K562 (cell line): ENCODE results near the gene KLHDC7B. TPM values are rescaled to one million over a fixed set of nuclear protein-coding genes. Genes with fewer than 3 reads are reported as not detected.

ENCODE experiments used
- ATAC-seq: fragments of 200-7000 bp; cut with Tn5 transposase; 3 replicates; pipeline ENCODE4 v1.9.1; 2020; ENCODE audit warnings: moderate library complexity
- BruUV-seq: library from RNA; stranded (reverse); fragments of 400-500 nt; replicated peaks from 2 replicates; lab custom pipeline; 2021; lab: Mats Ljungman, UMichigan
- CTCF ChIA-PET: fragments of 300-600 bp; formaldehyde crosslinking; extraction: SDS; loops from one replicate; lab custom pipeline; 2021; ENCODE audit warnings: low intra/inter-chr PET ratio; lab: Yijun Ruan, JAX
- POLR2A ChIA-PET: fragments of 300-600, 350-650 bp; sonication (Branson Sonifier 250); formaldehyde crosslinking; extraction: SDS; loops from one replicate; lab custom pipeline; 2021; ENCODE audit warnings: antibody characterized with exemption, inconsistent platforms; lab: Yijun Ruan, JAX
- DNase-seq, 4 experiments: peaks; one replicate each; pipeline versions ENCODE4 v3.0.0 to v3.0.0-alpha.2; 2011 to 2018; ENCODE audit warnings: low spot score in 3 of 4, mixed read lengths in 3 of 4; ENCODE audit errors: extremely low read depth in 1 of 4
- FAIRE-seq: peaks from 2 replicates; lab custom pipeline; 2011; peaks lifted over from hg19 to GRCh38; lab: Jason Lieb, UNC
- H2AFZ ChIP-seq: 2 replicates; pipeline ENCODE4 v1.6.0; 2011; ENCODE audit warnings: low read depth, low read length, control low read depth, inconsistent platforms
- H3K27ac ChIP-seq: fragments of 200-600 bp; 3 replicates; pipeline ENCODE4 v1.8.0; 2011; ENCODE audit warnings: low read depth, mild to moderate bottlenecking, control low read depth, inconsistent platforms, low read length, moderate library complexity, mixed read lengths; ENCODE audit errors: extremely low read depth
- H3K27me3 ChIP-seq, 2 experiments: fragments of 300-600 bp in 1 of 2; 2 replicates in 1 of 2; 3 replicates in 1 of 2; pipeline versions ENCODE4 v1.6.0 to v1.8.0; 2011; ENCODE audit warnings: inconsistent platforms in 2 of 2, low read length in 2 of 2, mild to moderate bottlenecking in 1 of 2, mixed read lengths in 1 of 2, moderate library complexity in 1 of 2; ENCODE audit not compliant: control insufficient read depth in 2 of 2, insufficient read depth in 2 of 2
- H3K36me3 ChIP-seq: fragments of 300-600 bp; 3 replicates; pipeline ENCODE4 v1.8.0; 2011; ENCODE audit warnings: mild to moderate bottlenecking, low read length, inconsistent platforms; ENCODE audit not compliant: control insufficient read depth, insufficient read depth
- H3K4me1 ChIP-seq, 2 experiments: fragments of 200-600 bp in 1 of 2; replicated peaks in 1 of 2; 2 replicates in 1 of 2; 3 replicates in 1 of 2; pipeline versions ENCODE4 v1.5.1 to v1.8.0; 2011; ENCODE audit warnings: inconsistent platforms in 2 of 2, low read length in 2 of 2, mild to moderate bottlenecking in 1 of 2, mixed read lengths in 1 of 2, moderate library complexity in 1 of 2; ENCODE audit not compliant: control insufficient read depth in 2 of 2, insufficient read depth in 2 of 2
- H3K4me2 ChIP-seq: 2 replicates; pipeline ENCODE4 v1.6.1; 2011; ENCODE audit warnings: low read length, control low read depth, inconsistent platforms, mixed read lengths; ENCODE audit not compliant: insufficient read depth
- H3K4me3 ChIP-seq: fragments of 200-600 bp; sonication (generic), shearing (Covaris generic); 2 replicates; pipeline ENCODE4 v1.5.1; 2016; ENCODE audit warnings: control low read depth, inconsistent platforms
- H3K79me2 ChIP-seq: fragments of 200-600 bp; 3 replicates; pipeline ENCODE4 v1.8.0; 2011; ENCODE audit warnings: low read length, inconsistent platforms; ENCODE audit not compliant: control insufficient read depth, insufficient read depth
- H3K9ac ChIP-seq, 2 experiments: 2 replicates each; pipeline versions ENCODE4 v1.6.0 to v1.6.1; 2011; ENCODE audit warnings: low read depth in 2 of 2, low read length in 2 of 2, control low read depth in 1 of 2, inconsistent platforms in 1 of 2, mild to moderate bottlenecking in 1 of 2, mixed read lengths in 1 of 2; ENCODE audit not compliant: insufficient read depth in 1 of 2
- H3K9me1 ChIP-seq: one replicate; pipeline ENCODE4 v1.6.0; 2011; ENCODE audit warnings: inconsistent platforms, mild to moderate bottlenecking, low read length, moderate library complexity; ENCODE audit not compliant: control insufficient read depth, insufficient read depth
- H3K9me3 ChIP-seq: replicated peaks from 2 replicates; pipeline ENCODE4 v1.5.1; 2011; ENCODE audit warnings: low read depth, low read length, inconsistent platforms; ENCODE audit not compliant: control insufficient read depth, insufficient read depth
- H4K20me1 ChIP-seq: replicated peaks from 2 replicates; pipeline ENCODE4 v1.6.1; 2011; ENCODE audit warnings: low read length, inconsistent platforms, mixed read lengths; ENCODE audit not compliant: control insufficient read depth, insufficient read depth
- ATF2 ChIP-seq: sonication (generic); formaldehyde crosslinking; IDR thresholded peaks from 2 replicates; pipeline ENCODE4 v1.8.1; 2022; ENCODE audit warnings: missing genetic modification reagents
- BRF1 ChIP-seq: IDR thresholded peaks from 3 replicates; pipeline ENCODE4 v1.6.1; 2011; ENCODE audit warnings: borderline replicate concordance, mild to moderate bottlenecking; ENCODE audit not compliant: insufficient read length; ENCODE audit errors: extremely low read depth
- CTBP1 ChIP-seq: fragments of 450-650 bp; IDR thresholded peaks from 2 replicates; pipeline ENCODE4 v1.6.1; 2016; ENCODE audit warnings: borderline replicate concordance
- FOXP1 ChIP-seq: sonication (generic); formaldehyde crosslinking; IDR thresholded peaks from 2 replicates; pipeline ENCODE4 v1.8.0; 2022; ENCODE audit warnings: mild to moderate bottlenecking, missing genetic modification reagents
- MEF2D ChIP-seq: conservative IDR thresholded peaks from 2 replicates; pipeline ENCODE4 v1.6.1; 2016; ENCODE audit warnings: low read depth, missing genetic modification characterization, missing compliant biosample characterization
- XRCC4 ChIP-seq: IDR thresholded peaks from one replicate; pipeline ENCODE4 v1.6.1; 2011; ENCODE audit not compliant: insufficient read depth, insufficient read length; ENCODE audit errors: extremely low read depth
- ZBED1 ChIP-seq: IDR thresholded peaks from 2 replicates; pipeline ENCODE4 v1.6.1; 2014
- ZBTB2 ChIP-seq: fragments of 450-650 bp; IDR thresholded peaks from 2 replicates; pipeline ENCODE4 v1.6.1; 2016; ENCODE audit warnings: antibody characterized with exemption
- ZBTB8A ChIP-seq: fragments of 450-650 bp; IDR thresholded peaks from 2 replicates; pipeline ENCODE4 v1.6.1; 2018; ENCODE audit warnings: mild to moderate bottlenecking, moderate library complexity; ENCODE audit not compliant: partially characterized antibody
- ZFP1 ChIP-seq: fragments of 450-650 bp; formaldehyde crosslinking; IDR thresholded peaks from 2 replicates; pipeline ENCODE4 v1.4.0; 2020; ENCODE audit warnings: mild to moderate bottlenecking, mixed read lengths
- ZNF395 ChIP-seq: fragments of 200-800 bp; sonication (Bioruptor generic); IDR thresholded peaks from 2 replicates; pipeline ENCODE4 v1.6.1; 2017; ENCODE audit warnings: missing genetic modification characterization, missing compliant biosample characterization
- WGBS: fragments of 100-300 bp; shearing (Covaris generic); methylation state at CpG from one replicate; pipeline ENCODE4 v1.1.6; 2016; ENCODE audit warnings: low coverage, mixed read lengths; ENCODE audit not compliant: insufficient coverage; ENCODE audit errors: missing lambda C conversion rate; 5-methylcytosine and 5-hydroxymethylcytosine counted together
- in situ Hi-C: fragments of 300-500 bp; cut with MboI; formaldehyde crosslinking; loops from 4 replicates; pipeline ENCODE4 v1.15.0; 2018; ENCODE audit warnings: inconsistent platforms, mixed read lengths
- intact Hi-C: fragments of 100-400 bp; cut with micrococcal nuclease; formaldehyde crosslinking; loops from 2 replicates; pipeline ENCODE4 v1.14.2; 2022
- polyA plus RNA-seq, 8 experiments: library from polyadenylated mRNA; depleted of rRNA in 4 of 8; stranded (reverse) in 5 of 8; unstranded in 3 of 8; fragments of >200 nt; fragmentation: Nextera tagmentation in 2 of 8; fragmentation: Illumina TruSeq in 1 of 8; extraction: Ambion mirVana in 2 of 8; extraction: Trizol in 1 of 8; gene quantifications; 2 replicates each; pipeline versions ENCODE4 v1.2.1 to v1.2.3, GENCODE V29; 2011 to 2014; ENCODE audit warnings: inconsistent platforms in 1 of 8, missing spikeins in 1 of 8
- total RNA-seq, 7 experiments: library from RNA; depleted of rRNA in 6 of 7; stranded (reverse); fragments of >200 nt in 6 of 7; fragmentation: Illumina TruSeq in 2 of 7; extraction: Trizol in 2 of 7; gene quantifications; 2 replicates each; pipeline versions ENCODE4 v1.2.1 to v1.2.3, GENCODE V29; 2011 to 2021; ENCODE audit warnings: low replicate concordance in 1 of 7
- TF ChIP-seq, protein P1 (sequence below): fragments of 250-450 bp; sonication (Bioruptor Pico); IDR thresholded peaks from 2 replicates; pipeline ENCODE4 v1.5.0; 2020; ENCODE audit warnings: mild to moderate bottlenecking
- TF ChIP-seq, protein P2 (sequence below): fragments of 250-450 bp; sonication (Bioruptor Pico); IDR thresholded peaks from 2 replicates; pipeline ENCODE4 v1.5.0; 2022; ENCODE audit warnings: mild to moderate bottlenecking

The KLHDC7B gene
- total and polyA plus RNA-seq, 9 of the 15 experiments (the other 6 are each of a cell fraction or from before 2014, with no cell fraction given), result 0.04 to 0.22 (median 0.05) TPM; not detected in 4

DNA sequence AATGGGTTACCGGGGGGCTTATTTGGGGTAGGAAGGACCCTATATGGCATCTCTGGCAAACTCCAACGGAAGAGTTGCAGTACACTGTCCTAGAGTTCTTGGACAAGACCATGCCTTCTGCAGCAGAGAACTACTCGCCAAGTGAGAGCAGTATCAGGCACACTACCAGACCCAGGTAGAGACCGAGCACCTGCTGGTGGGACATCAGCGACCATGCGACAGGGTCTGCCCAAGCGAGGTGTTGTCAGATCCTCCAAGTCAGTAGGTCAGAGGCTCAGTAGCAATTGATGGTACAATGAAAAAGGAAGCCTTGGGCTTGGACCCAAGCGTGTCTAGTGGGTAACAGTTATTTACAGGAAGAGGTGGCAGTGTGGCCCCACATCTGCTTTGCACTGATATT, 40.1 kb downstream of the KLHDC7B start:
- Histone ChIP-seq H3K9me3 (no peaks in the 10 kb centered on the region), H4K20me1 (no peaks in the 10 kb centered on the region), H3K9ac (no peak overlapping the region), H3K79me2 (peaks cover 6% of the 10 kb centered on the region; the same call in 2 of the 3 replicates), H3K27me3 (peaks cover 0 to 3% of the 10 kb centered on the region in 2 experiments; a peak in 2 of 5 replicates), H3K4me1 (peaks cover 15 to 20% of the 10 kb centered on the region in 2 experiments; a peak in 4 of 5 replicates), H3K36me3 (no peaks in the 10 kb centered on the region; the same call in 2 of the 3 replicates), H3K27ac (no peak overlapping the region), H3K4me3 (no peak overlapping the region), H2AFZ (no peak overlapping the region), H3K4me2 (peak overlapping the region; percentile 55; the same call in 1 of the 2 replicates), H3K9me1 (no peaks in the 10 kb centered on the region)
- BruUV-seq, result no TSS peak
- POLR2A ChIA-PET, result interaction anchor here (2.7 kb wide), 1 partner anchor 20 kb away, joined by 8 read pairs; no protein-coding TSS in a partner anchor
- in situ Hi-C loops (no loop called here), intact Hi-C loops (no loop called here)
- no peak for TF ChIP-seq ZFP1 (CRISPR knock-in tag)
- no peak for TF ChIP-seq CTBP1
- TF ChIP-seq XRCC4, result no peak
- TF ChIP-seq FOXP1 (CRISPR knock-in tag), result no peak
- TF ChIP-seq ATF2, result no peak
- TF ChIP-seq ZBTB2, result no peak
- TF ChIP-seq, protein P1, sequence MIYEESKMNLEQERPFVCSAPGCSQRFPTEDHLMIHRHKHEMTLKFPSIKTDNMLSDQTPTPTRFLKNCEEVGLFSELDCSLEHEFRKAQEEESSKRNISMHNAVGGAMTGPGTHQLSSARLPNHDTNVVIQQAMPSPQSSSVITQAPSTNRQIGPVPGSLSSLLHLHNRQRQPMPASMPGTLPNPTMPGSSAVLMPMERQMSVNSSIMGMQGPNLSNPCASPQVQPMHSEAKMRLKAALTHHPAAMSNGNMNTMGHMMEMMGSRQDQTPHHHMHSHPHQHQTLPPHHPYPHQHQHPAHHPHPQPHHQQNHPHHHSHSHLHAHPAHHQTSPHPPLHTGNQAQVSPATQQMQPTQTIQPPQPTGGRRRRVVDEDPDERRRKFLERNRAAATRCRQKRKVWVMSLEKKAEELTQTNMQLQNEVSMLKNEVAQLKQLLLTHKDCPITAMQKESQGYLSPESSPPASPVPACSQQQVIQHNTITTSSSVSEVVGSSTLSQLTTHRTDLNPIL (CRISPR knock-in tag), result no peak
- no peak for TF ChIP-seq MEF2D (tag)
- TF ChIP-seq ZBED1, result no peak
- TF ChIP-seq, protein P2, sequence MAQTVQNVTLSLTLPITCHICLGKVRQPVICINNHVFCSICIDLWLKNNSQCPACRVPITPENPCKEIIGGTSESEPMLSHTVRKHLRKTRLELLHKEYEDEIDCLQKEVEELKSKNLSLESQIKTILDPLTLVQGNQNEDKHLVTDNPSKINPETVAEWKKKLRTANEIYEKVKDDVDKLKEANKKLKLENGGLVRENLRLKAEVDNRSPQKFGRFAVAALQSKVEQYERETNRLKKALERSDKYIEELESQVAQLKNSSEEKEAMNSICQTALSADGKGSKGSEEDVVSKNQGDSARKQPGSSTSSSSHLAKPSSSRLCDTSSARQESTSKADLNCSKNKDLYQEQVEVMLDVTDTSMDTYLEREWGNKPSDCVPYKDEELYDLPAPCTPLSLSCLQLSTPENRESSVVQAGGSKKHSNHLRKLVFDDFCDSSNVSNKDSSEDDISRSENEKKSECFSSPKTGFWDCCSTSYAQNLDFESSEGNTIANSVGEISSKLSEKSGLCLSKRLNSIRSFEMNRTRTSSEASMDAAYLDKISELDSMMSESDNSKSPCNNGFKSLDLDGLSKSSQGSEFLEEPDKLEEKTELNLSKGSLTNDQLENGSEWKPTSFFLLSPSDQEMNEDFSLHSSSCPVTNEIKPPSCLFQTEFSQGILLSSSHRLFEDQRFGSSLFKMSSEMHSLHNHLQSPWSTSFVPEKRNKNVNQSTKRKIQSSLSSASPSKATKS (CRISPR knock-in tag), result no peak
- no peak for TF ChIP-seq ZBTB8A
- TF ChIP-seq ZNF395, result no peak
- TF ChIP-seq BRF1, result no peak
- FAIRE-seq (no peak), ATAC-seq (no peak), DNase-seq (no peak)
- WGBS, result 43% methylated on average over 8 of the region's 8 CpGs
- CTCF ChIA-PET, result no interaction called here
